Caco-2 (cell line): ENCODE data around the gene INSYN1. TPM values are rescaled to one million over a fixed set of nuclear protein-coding genes. Genes with fewer than 3 reads are reported as not detected.

Source experiments
- BruUV-seq: library from RNA; stranded (reverse); fragments of 400-500 nt; replicated peaks from 2 replicates; lab custom pipeline; 2021; lab: Mats Ljungman, UMichigan
- CTCF ChIA-PET: fragments of 300-600 bp; sonication (Branson Sonifier 250); formaldehyde crosslinking; loops from one replicate; lab custom pipeline; 2022; ENCODE audit warnings: antibody characterized with exemption; lab: Charles Lee
- POLR2A ChIA-PET: fragments of 300-600 bp; sonication (Branson Sonifier 250); formaldehyde crosslinking; loops from one replicate; lab custom pipeline; 2022; ENCODE audit warnings: antibody characterized with exemption; lab: Charles Lee
- DNase-seq, 2 experiments: peaks; one replicate each; pipeline versions ENCODE4 v3.0.0 to v3.0.0-alpha.2; 2020 to 2022
- H3K27me3 ChIP-seq: replicated peaks from 2 replicates; pipeline ENCODE4 v1.6.0; 2011; ENCODE audit warnings: low read length; ENCODE audit not compliant: control insufficient read depth, insufficient read depth
- H3K36me3 ChIP-seq: 2 replicates; pipeline ENCODE4 v1.5.1; 2011; ENCODE audit warnings: low read length; ENCODE audit not compliant: control insufficient read depth, insufficient read depth
- H3K4me1 ChIP-seq: fragments of 250-450 bp; sonication (Bioruptor Pico); 2 replicates; pipeline ENCODE4 v1.5.1; 2020; ENCODE audit warnings: mild to moderate bottlenecking
- H3K4me3 ChIP-seq: 2 replicates; pipeline ENCODE4 v1.5.1; 2011; ENCODE audit warnings: low read depth, mild to moderate bottlenecking, control low read depth, low read length
- H3K9me3 ChIP-seq: fragments of 250-450 bp; sonication (Bioruptor Pico); 2 replicates; pipeline ENCODE4 v1.5.1; 2020; ENCODE audit warnings: mild to moderate bottlenecking, moderate library complexity
- H3K27ac Mint-ChIP-seq: one replicate; pipeline ENCODE4 v1.8.0; 2022; ENCODE audit warnings: mixed read lengths; ENCODE audit not compliant: unreplicated experiment
- H3K27me3 Mint-ChIP-seq: one replicate; pipeline ENCODE4 v1.8.0; 2022; ENCODE audit warnings: mixed read lengths; ENCODE audit not compliant: insufficient read depth, unreplicated experiment
- H3K36me3 Mint-ChIP-seq: one replicate; pipeline ENCODE4 v1.8.0; 2022; ENCODE audit warnings: mild to moderate bottlenecking, mixed read lengths; ENCODE audit not compliant: insufficient read depth, unreplicated experiment
- H3K4me1 Mint-ChIP-seq: one replicate; pipeline ENCODE4 v1.8.0; 2022; ENCODE audit warnings: low read depth, mixed read lengths; ENCODE audit not compliant: unreplicated experiment
- H3K4me3 Mint-ChIP-seq: one replicate; pipeline ENCODE4 v1.8.0; 2022; ENCODE audit warnings: mild to moderate bottlenecking, moderate library complexity, mixed read lengths; ENCODE audit not compliant: unreplicated experiment
- H3K9me3 Mint-ChIP-seq: one replicate; pipeline ENCODE4 v1.8.0; 2022; ENCODE audit warnings: mixed read lengths; ENCODE audit not compliant: unreplicated experiment
- intact Hi-C: fragments of 100-400 bp; cut with micrococcal nuclease; formaldehyde crosslinking; loops from one replicate; pipeline ENCODE4 v1.10.0; 2022; ENCODE audit not compliant: unreplicated experiment
- total RNA-seq: library from RNA; stranded (reverse); gene quantifications from 2 replicates; pipeline ENCODE4 v1.2.3, GENCODE V29; 2022
- TF ChIP-seq, protein P1 (sequence below), 2 experiments: fragments of 200-600 bp in 1 of 2; IDR thresholded peaks; 1 replicate in 1 of 2; 2 replicates in 1 of 2; pipeline versions ENCODE4 v1.5.1 to v1.8.0; 2011 to 2022; ENCODE audit warnings: antibody characterized with exemption in 1 of 2, control low read depth in 1 of 2, inconsistent platforms in 1 of 2, low read depth in 1 of 2, low read length in 1 of 2, mild to moderate bottlenecking in 1 of 2, moderate library complexity in 1 of 2; ENCODE audit not compliant: insufficient read depth in 1 of 2, severe bottlenecking in 1 of 2, unreplicated experiment in 1 of 2

The INSYN1 gene
- total RNA-seq, 1 experiment from 2014 or later, result 0.41 TPM

DNA sequence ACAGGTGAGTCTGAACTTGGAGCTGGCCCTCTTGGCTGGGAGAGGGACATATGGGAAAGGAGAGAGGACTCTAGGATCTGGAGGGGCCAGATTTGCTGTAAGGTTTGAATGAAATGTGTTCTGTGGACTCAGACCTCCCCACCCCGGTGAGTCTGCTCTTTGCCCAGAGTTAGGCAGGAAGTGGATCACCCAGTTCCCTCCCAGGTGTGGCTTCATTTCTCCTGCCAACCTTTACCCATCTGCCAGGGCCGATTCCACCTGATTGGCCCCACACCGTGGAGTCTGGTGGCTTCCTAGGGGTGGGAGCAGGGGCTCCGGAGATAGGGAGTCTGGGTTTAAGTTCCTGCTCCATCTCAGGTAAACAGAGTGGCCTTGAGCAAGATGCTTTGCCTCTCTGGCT is 43.5 kb downstream of the INSYN1 start:
- Mint-ChIP-seq H3K36me3 (peaks cover 22% of the 10 kb centered on the region), H3K4me3 (no peak overlapping the region), H3K9me3 (no peaks in the 10 kb centered on the region), H3K4me1 (no peaks in the 10 kb centered on the region), H3K27me3 (no peaks in the 10 kb centered on the region), H3K27ac (no peak overlapping the region)
- no peak overlapping the region for H3K4me3 ChIP-seq
- BruUV-seq, result no TSS peak
- TF ChIP-seq, protein P1, sequence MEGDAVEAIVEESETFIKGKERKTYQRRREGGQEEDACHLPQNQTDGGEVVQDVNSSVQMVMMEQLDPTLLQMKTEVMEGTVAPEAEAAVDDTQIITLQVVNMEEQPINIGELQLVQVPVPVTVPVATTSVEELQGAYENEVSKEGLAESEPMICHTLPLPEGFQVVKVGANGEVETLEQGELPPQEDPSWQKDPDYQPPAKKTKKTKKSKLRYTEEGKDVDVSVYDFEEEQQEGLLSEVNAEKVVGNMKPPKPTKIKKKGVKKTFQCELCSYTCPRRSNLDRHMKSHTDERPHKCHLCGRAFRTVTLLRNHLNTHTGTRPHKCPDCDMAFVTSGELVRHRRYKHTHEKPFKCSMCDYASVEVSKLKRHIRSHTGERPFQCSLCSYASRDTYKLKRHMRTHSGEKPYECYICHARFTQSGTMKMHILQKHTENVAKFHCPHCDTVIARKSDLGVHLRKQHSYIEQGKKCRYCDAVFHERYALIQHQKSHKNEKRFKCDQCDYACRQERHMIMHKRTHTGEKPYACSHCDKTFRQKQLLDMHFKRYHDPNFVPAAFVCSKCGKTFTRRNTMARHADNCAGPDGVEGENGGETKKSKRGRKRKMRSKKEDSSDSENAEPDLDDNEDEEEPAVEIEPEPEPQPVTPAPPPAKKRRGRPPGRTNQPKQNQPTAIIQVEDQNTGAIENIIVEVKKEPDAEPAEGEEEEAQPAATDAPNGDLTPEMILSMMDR (IDR thresholded peaks at IDR 0.05; ENCODE audit: insufficient read depth in 1 of 2, low read depth in 1 of 2, low read length in 1 of 2, severe bottlenecking in 1 of 2, unreplicated experiment in 1 of 2), result no peak
- H3K27me3 ChIP-seq, result no peaks in the 10 kb centered on the region
- no peak for DNase-seq
- H3K36me3 ChIP-seq, result no peaks in the 10 kb centered on the region; the same call in none of the 2 replicates
- POLR2A ChIA-PET, result no interaction called here
- CTCF ChIA-PET, result no interaction called here
- H3K4me1 ChIP-seq, result no peaks in the 10 kb centered on the region
- no peaks in the 10 kb centered on the region for H3K9me3 ChIP-seq
- intact Hi-C loops, result no loop called here

DNA sequence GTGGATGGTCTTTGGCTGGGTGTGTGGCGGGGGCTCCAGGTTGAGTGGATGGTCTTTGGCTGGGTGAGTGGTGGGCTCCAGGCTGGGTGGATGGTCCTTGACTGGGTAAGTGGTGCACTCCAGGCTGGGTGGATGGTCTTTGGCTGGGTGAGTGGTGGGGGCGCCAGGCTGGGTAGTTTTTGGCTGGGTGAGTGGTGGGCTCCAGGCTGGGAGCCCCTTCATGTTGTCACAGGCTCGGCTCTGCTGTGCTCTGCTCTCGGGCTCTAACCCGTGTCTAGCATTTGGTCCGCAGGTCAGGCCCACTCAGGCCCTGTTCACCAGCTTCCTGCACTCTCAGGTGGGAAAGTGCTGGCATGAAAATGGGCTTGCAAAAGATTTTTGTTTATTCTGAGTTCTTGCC is 43.9 kb downstream of the INSYN1 start:
- Histone ChIP-seq H3K36me3 (no peaks in the 10 kb centered on the region; the same call in none of the 2 replicates), H3K4me3 (no peak overlapping the region), H3K4me1 (no peaks in the 10 kb centered on the region), H3K9me3 (no peaks in the 10 kb centered on the region), H3K27me3 (no peaks in the 10 kb centered on the region)
- Mint-ChIP-seq H3K27ac (no peak overlapping the region), H3K4me1 (no peaks in the 10 kb centered on the region), H3K27me3 (no peaks in the 10 kb centered on the region), H3K4me3 (no peak overlapping the region), H3K36me3 (peaks cover 27% of the 10 kb centered on the region), H3K9me3 (no peaks in the 10 kb centered on the region)
- DNase-seq, result no peak
- CTCF ChIA-PET, result no interaction called here
- TF ChIP-seq, protein P1 (IDR thresholded peaks at IDR 0.05; ENCODE audit: insufficient read depth in 1 of 2, low read depth in 1 of 2, low read length in 1 of 2, severe bottlenecking in 1 of 2, unreplicated experiment in 1 of 2), result no peak
- POLR2A ChIA-PET, result no interaction called here
- intact Hi-C loops, result no loop called here
- BruUV-seq, result no TSS peak

DNA sequence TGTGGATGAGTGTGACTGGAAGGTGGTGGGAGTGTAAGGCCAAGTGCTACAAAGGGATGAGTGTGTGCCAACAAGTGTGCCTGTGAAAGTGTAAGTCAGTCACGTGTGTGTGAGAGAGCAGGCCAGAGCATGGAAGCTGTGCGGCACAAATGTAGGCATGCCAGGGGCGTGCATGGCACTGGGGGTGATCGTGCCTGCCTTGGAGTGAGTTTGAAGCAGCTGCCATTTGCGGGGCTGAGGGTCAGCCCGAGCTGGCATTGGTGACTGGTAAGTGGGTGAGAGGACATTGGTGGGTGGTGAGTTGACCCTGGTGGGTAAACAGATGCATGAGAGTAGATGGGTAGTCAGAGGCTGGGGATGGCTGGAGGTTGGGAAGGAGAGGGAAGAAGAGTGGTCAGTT is 44.5 kb downstream of the INSYN1 start:
- ChIA-PET POLR2A (no interaction called here), CTCF (no interaction called here)
- no peaks in the 10 kb centered on the region for H3K4me1 ChIP-seq
- intact Hi-C loops, result no loop called here
- Mint-ChIP-seq H3K27me3 (no peaks in the 10 kb centered on the region), H3K9me3 (no peaks in the 10 kb centered on the region), H3K27ac (no peak overlapping the region), H3K4me3 (no peak overlapping the region), H3K4me1 (no peaks in the 10 kb centered on the region), H3K36me3 (peaks cover 27% of the 10 kb centered on the region)
- H3K27me3 ChIP-seq, result no peaks in the 10 kb centered on the region
- no peaks in the 10 kb centered on the region for H3K9me3 ChIP-seq
- TF ChIP-seq, protein P1 (IDR thresholded peaks at IDR 0.05; ENCODE audit: insufficient read depth in 1 of 2, low read depth in 1 of 2, low read length in 1 of 2, severe bottlenecking in 1 of 2, unreplicated experiment in 1 of 2), result no peak
- DNase-seq, result no peak
- BruUV-seq, result no TSS peak
- H3K36me3 ChIP-seq, result no peaks in the 10 kb centered on the region; the same call in none of the 2 replicates
- H3K4me3 ChIP-seq, result no peak overlapping the region
